Endodermal cell (in vitro differentiated cells): ENCODE measurements around the gene CTNNA2. TPM values are rescaled to one million over a fixed set of nuclear protein-coding genes. Genes with fewer than 3 reads are reported as not detected.

Experiments used
- DNase-seq: peaks from one replicate; pipeline ENCODE4 v3.0.0-alpha.2; 2017
- H3K27ac ChIP-seq: 2 replicates; pipeline ENCODE4 v1.5.1; 2013; ENCODE audit warnings: mild to moderate bottlenecking, low read depth, low read length, moderate library complexity
- H3K27me3 ChIP-seq: 2 replicates; pipeline ENCODE4 v1.6.1; 2013; ENCODE audit warnings: mild to moderate bottlenecking, low read length, moderate library complexity; ENCODE audit not compliant: insufficient read depth, control insufficient read depth, poor library complexity, severe bottlenecking
- H3K36me3 ChIP-seq: 2 replicates; pipeline ENCODE4 v1.7.0; 2013; ENCODE audit warnings: mild to moderate bottlenecking, low read length, moderate library complexity; ENCODE audit not compliant: control insufficient read depth, insufficient read depth
- H3K4me1 ChIP-seq: one replicate; pipeline ENCODE4 v1.7.0; 2013; ENCODE audit warnings: low read length; ENCODE audit not compliant: control insufficient read depth, insufficient read depth
- H3K4me3 ChIP-seq: 2 replicates; pipeline ENCODE4 v1.5.1; 2013; ENCODE audit warnings: mild to moderate bottlenecking, low read length, moderate library complexity
- H3K9ac ChIP-seq: 2 replicates; pipeline ENCODE4 v1.6.1; 2013; ENCODE audit warnings: mild to moderate bottlenecking, low read length, moderate library complexity; ENCODE audit not compliant: poor library complexity, severe bottlenecking; ENCODE audit errors: extremely low read depth
- H3K9me3 ChIP-seq: 2 replicates; pipeline ENCODE4 v1.6.1; 2013; ENCODE audit warnings: mild to moderate bottlenecking, low read length, moderate library complexity; ENCODE audit not compliant: control insufficient read depth
- H3K27ac Mint-ChIP-seq: 2 replicates; pipeline ENCODE4 v1.8.0; 2020; ENCODE audit warnings: mixed read lengths
- H3K27me3 Mint-ChIP-seq: 2 replicates; pipeline ENCODE4 v1.8.0; 2021; ENCODE audit warnings: mild to moderate bottlenecking, mixed read lengths; ENCODE audit not compliant: insufficient read depth
- H3K36me3 Mint-ChIP-seq: 2 replicates; pipeline ENCODE4 v1.8.0; 2020; ENCODE audit warnings: low read depth, mixed read lengths
- H3K4me1 Mint-ChIP-seq: 2 replicates; pipeline ENCODE4 v1.8.0; 2020; ENCODE audit warnings: mixed read lengths
- H3K4me3 Mint-ChIP-seq: 2 replicates; pipeline ENCODE4 v1.8.0; 2020; ENCODE audit warnings: mild to moderate bottlenecking, moderate library complexity, mixed read lengths
- H3K9me3 Mint-ChIP-seq: 2 replicates; pipeline ENCODE4 v1.8.0; 2020; ENCODE audit warnings: mild to moderate bottlenecking, mixed read lengths
- CTCF ChIP-seq: fragments of 200-600 bp; sonication (generic); conservative IDR thresholded peaks from 2 replicates; pipeline ENCODE4 v1.5.0; 2021; ENCODE audit warnings: antibody characterized with exemption, mild to moderate bottlenecking
- WGBS, 2 experiments: methylation state at CpG; one replicate each; pipeline versions ENCODE4 v1.1.5 to v1.1.7; 2013; ENCODE audit warnings: missing lambda C conversion rate in 2 of 2, mixed read lengths in 1 of 2; ENCODE audit not compliant: insufficient coverage in 1 of 2, insufficient read length in 1 of 2; 5-methylcytosine and 5-hydroxymethylcytosine counted together
- total RNA-seq, 2 donors: library from RNA; stranded (reverse); fragmentation: NEBNext Ultra II Directional in 1 of 2; extraction: Animal tissue kit (Norgen Biotek cat#: 25700) in 1 of 2; gene quantifications; 2 replicates in 1 of 2; 3 replicates in 1 of 2; pipeline ENCODE4 v1.2.1, GENCODE V29; 2021

The CTNNA2 gene
- total RNA-seq, 2 donors from 2014 or later, result 7.7 to 9.8 TPM

- H3K4me1 Mint-ChIP-seq, result no peaks in the 10 kb centered on the region
- DNase-seq, result no peak
- Histone ChIP-seq H3K36me3 (no peaks in the 10 kb centered on the region), H3K4me1 (no peaks in the 10 kb centered on the region), H3K4me3 (no peak overlapping the region), H3K9me3 (no peaks in the 10 kb centered on the region), H3K27ac (no peak overlapping the region), H3K27me3 (no peaks in the 10 kb centered on the region), H3K9ac (no peak overlapping the region)
- TF ChIP-seq CTCF, result no peak
- 87 to 100% methylated on average over 4 to 6 of the region's 6 CpGs for WGBS, 2 experiments
- no peak overlapping the region for H3K27ac Mint-ChIP-seq
- no peaks in the 10 kb centered on the region for H3K27me3 Mint-ChIP-seq
- no peaks in the 10 kb centered on the region for H3K36me3 Mint-ChIP-seq
- no peak overlapping the region for H3K4me3 Mint-ChIP-seq
- H3K9me3 Mint-ChIP-seq, result no peaks in the 10 kb centered on the region
These were observed 311.4 kb downstream of the CTNNA2 start for GRCh38 chr2:79824086-79824786.

- 83% methylated on average over 1 of the region's 1 CpG; no CpG with 5 or more reads in 1 of the 2 experiments for WGBS, 2 experiments
- H3K9me3 Mint-ChIP-seq, result no peaks in the 10 kb centered on the region
These were observed 315.0 kb downstream of the CTNNA2 start for GRCh38 chr2:79827881-79828280.

GRCh38 chr2:79830501-79830900, 317.6 kb downstream of the CTNNA2 start:
- DNase-seq, result no peak
- Histone ChIP-seq H3K9ac (no peak overlapping the region), H3K4me3 (no peak overlapping the region), H3K36me3 (no peaks in the 10 kb centered on the region), H3K4me1 (no peaks in the 10 kb centered on the region), H3K9me3 (no peaks in the 10 kb centered on the region), H3K27me3 (no peaks in the 10 kb centered on the region), H3K27ac (no peak overlapping the region)
- Mint-ChIP-seq H3K4me1 (peaks cover 15% of the 10 kb centered on the region), H3K4me3 (no peak overlapping the region), H3K27ac (no peak overlapping the region), H3K9me3 (no peaks in the 10 kb centered on the region), H3K27me3 (no peaks in the 10 kb centered on the region), H3K36me3 (no peaks in the 10 kb centered on the region)
- no peak for TF ChIP-seq CTCF
- WGBS, 2 experiments, result 91 to 92% methylated on average over 5 to 7 of the region's 7 CpGs

More at GRCh38 chr2:79827881-79828280, 315.0 kb downstream of the CTNNA2 start:
- H3K27ac ChIP-seq, result no peak overlapping the region
- H3K9ac ChIP-seq, result no peak overlapping the region
- no peaks in the 10 kb centered on the region for H3K36me3 ChIP-seq
- Mint-ChIP-seq H3K4me3 (no peak overlapping the region), H3K27ac (no peak overlapping the region), H3K36me3 (no peaks in the 10 kb centered on the region), H3K4me1 (peaks cover 13% of the 10 kb centered on the region), H3K27me3 (no peaks in the 10 kb centered on the region)
- no peaks in the 10 kb centered on the region for H3K4me1 ChIP-seq
- H3K9me3 ChIP-seq, result no peaks in the 10 kb centered on the region
- TF ChIP-seq CTCF, result no peak
- DNase-seq, result no peak
- no peaks in the 10 kb centered on the region for H3K27me3 ChIP-seq
- no peak overlapping the region for H3K4me3 ChIP-seq
